HepG2 (cell line): Measurements from ENCODE around the gene ADAR. TPM values are rescaled to one million over a fixed set of nuclear protein-coding genes. Genes with fewer than 3 reads are reported as not detected.

ENCODE experiments used
- ATAC-seq: fragments of 200-7000 bp; cut with Tn5 transposase; 3 replicates; pipeline ENCODE4 v1.9.1; 2020; ENCODE audit warnings: mild to moderate bottlenecking, moderate library complexity
- BruUV-seq: library from RNA; stranded (reverse); fragments of 400-500 nt; replicated peaks from 2 replicates; lab custom pipeline; 2021; lab: Mats Ljungman, UMichigan
- CTCF ChIA-PET: fragments of 300-600 bp; formaldehyde crosslinking; extraction: SDS; loops from one replicate; lab custom pipeline; 2021; ENCODE audit warnings: low total read pairs, inconsistent platforms, low intra/inter-chr PET ratio; lab: Yijun Ruan, JAX
- POLR2A ChIA-PET: fragments of 350-600 bp; sonication (Branson Sonifier 250); formaldehyde crosslinking; loops from one replicate; lab custom pipeline; 2020; ENCODE audit warnings: antibody characterized with exemption, inconsistent platforms; lab: Yijun Ruan, JAX
- DNase-seq: peaks from one replicate; pipeline ENCODE4 v3.0.0-alpha.2; 2015; ENCODE audit warnings: low spot score
- FAIRE-seq: peaks from 3 replicates; lab custom pipeline; 2011; peaks lifted over from hg19 to GRCh38; lab: Jason Lieb, UNC
- H2AFZ ChIP-seq: one replicate; pipeline ENCODE4 v1.6.1; 2011; ENCODE audit warnings: low read length, inconsistent platforms
- H3K27ac ChIP-seq: fragments of 300-600 bp; 3 replicates; pipeline ENCODE4 v1.8.0; 2011; ENCODE audit warnings: mixed run types, mild to moderate bottlenecking, mixed read lengths, low read length, inconsistent platforms; ENCODE audit not compliant: insufficient read depth; ENCODE audit errors: extremely low read length
- H3K27me3 ChIP-seq, 2 experiments: fragments of 200-600 bp in 1 of 2; 2 replicates in 1 of 2; 3 replicates in 1 of 2; pipeline versions ENCODE4 v1.6.0 to v1.8.0; 2011; ENCODE audit warnings: low read length in 2 of 2, mild to moderate bottlenecking in 2 of 2, moderate library complexity in 2 of 2, inconsistent platforms in 1 of 2; ENCODE audit not compliant: insufficient read depth in 2 of 2, control insufficient read depth in 1 of 2
- H3K36me3 ChIP-seq, 2 experiments: fragments of 200-600 bp in 1 of 2; replicated peaks in 1 of 2; 2 replicates in 1 of 2; 3 replicates in 1 of 2; pipeline versions ENCODE4 v1.5.1 to v1.8.0; 2011; ENCODE audit warnings: low read length in 2 of 2, inconsistent platforms in 1 of 2; ENCODE audit not compliant: insufficient read depth in 2 of 2, control insufficient read depth in 1 of 2
- H3K4me1 ChIP-seq: 2 replicates; pipeline ENCODE4 v1.5.1; 2012; ENCODE audit warnings: low read length, inconsistent platforms; ENCODE audit not compliant: insufficient read depth
- H3K4me2 ChIP-seq: 2 replicates; pipeline ENCODE4 v1.6.0; 2011; ENCODE audit warnings: low read depth, low read length, inconsistent platforms
- H3K4me3 ChIP-seq, 3 experiments: fragments of 200-600 bp in 1 of 3; sonication (generic), shearing (Covaris generic) in 1 of 3; replicated peaks in 1 of 3; 2 replicates each; pipeline ENCODE4 v1.5.1; 2011 to 2016; ENCODE audit warnings: low read length in 3 of 3, inconsistent platforms in 2 of 3, low read depth in 2 of 3, mild to moderate bottlenecking in 2 of 3, control low read depth in 1 of 3, mixed read lengths in 1 of 3; ENCODE audit not compliant: insufficient read depth in 1 of 3
- H3K79me2 ChIP-seq: one replicate; pipeline ENCODE4 v1.6.1; 2011; ENCODE audit warnings: low read length, inconsistent platforms; ENCODE audit not compliant: insufficient read depth
- H3K9ac ChIP-seq: 2 replicates; pipeline ENCODE4 v1.6.0; 2011; ENCODE audit warnings: mild to moderate bottlenecking, low read depth, low read length, inconsistent platforms; ENCODE audit not compliant: insufficient read depth
- H3K9me3 ChIP-seq: 2 replicates; pipeline ENCODE4 v1.5.1; 2012; ENCODE audit warnings: mild to moderate bottlenecking, low read length
- H4K20me1 ChIP-seq: 2 replicates; pipeline ENCODE4 v1.6.0; 2011; ENCODE audit warnings: inconsistent platforms, mild to moderate bottlenecking, low read length, moderate library complexity; ENCODE audit not compliant: insufficient read depth
- CEBPB ChIP-seq: IDR thresholded peaks from 2 replicates; pipeline ENCODE4 v1.6.1; 2011; ENCODE audit warnings: low read depth, low read length, improper control_type of control experiment, borderline replicate concordance
- LBX2 ChIP-seq: sonication (generic); formaldehyde crosslinking; IDR thresholded peaks from 2 replicates; pipeline ENCODE4 v1.5.0; 2020; ENCODE audit warnings: missing genetic modification reagents, mild to moderate bottlenecking, borderline replicate concordance
- MED8 ChIP-seq: sonication (generic); formaldehyde crosslinking; IDR thresholded peaks from 2 replicates; pipeline ENCODE4 v1.8.1; 2023; ENCODE audit warnings: mild to moderate bottlenecking, missing genetic modification reagents; ENCODE audit not compliant: insufficient replicate concordance
- NFIB ChIP-seq: sonication (generic); formaldehyde crosslinking; IDR thresholded peaks from 2 replicates; pipeline ENCODE4 v1.9.0; 2021; ENCODE audit warnings: missing genetic modification reagents, mild to moderate bottlenecking, borderline replicate concordance
- POLR2AphosphoS5 ChIP-seq: IDR thresholded peaks from 2 replicates; pipeline ENCODE4 v1.6.1; 2012; ENCODE audit warnings: low read depth, low read length
- RAD21 ChIP-seq: fragments of 450-650 bp; formaldehyde crosslinking; IDR thresholded peaks from 2 replicates; pipeline ENCODE4 v1.5.0; 2020; ENCODE audit warnings: mild to moderate bottlenecking
- SP1 ChIP-seq, 2 experiments: fragments of 450-650 bp in 1 of 2; sonication (generic) in 1 of 2; formaldehyde crosslinking in 1 of 2; IDR thresholded peaks; 2 replicates each; pipeline versions ENCODE4 v1.4.0 to v1.6.1; 2016 to 2020; ENCODE audit warnings: missing genetic modification reagents in 1 of 2
- SRSF1 ChIP-seq: fragments of 200-400 bp; formaldehyde crosslinking; optimal IDR thresholded peaks from 2 replicates; pipeline ENCODE3; 2017; ENCODE audit warnings: mild to moderate bottlenecking, low read depth, low read length, moderate library complexity
- STAT6 ChIP-seq: sonication (generic); formaldehyde crosslinking; IDR thresholded peaks from 2 replicates; pipeline ENCODE4 v1.4.0; 2020; ENCODE audit warnings: missing genetic modification reagents, mild to moderate bottlenecking, borderline replicate concordance
- ZFP41 ChIP-seq: sonication (generic); formaldehyde crosslinking; IDR thresholded peaks from 2 replicates; pipeline ENCODE4 v1.4.0; 2020; ENCODE audit warnings: mild to moderate bottlenecking, missing genetic modification reagents, borderline replicate concordance
- ZNF143 ChIP-seq: sonication (generic); formaldehyde crosslinking; IDR thresholded peaks from 2 replicates; pipeline ENCODE4 v1.4.0; 2020; ENCODE audit warnings: missing genetic modification reagents
- ZNF329 ChIP-seq: sonication (generic); formaldehyde crosslinking; IDR thresholded peaks from 2 replicates; pipeline ENCODE4 v1.9.0; 2021; ENCODE audit warnings: low read depth, mild to moderate bottlenecking, missing genetic modification reagents
- ZNF503 ChIP-seq: sonication (generic); formaldehyde crosslinking; IDR thresholded peaks from 2 replicates; pipeline ENCODE4 v1.4.0; 2020; ENCODE audit warnings: missing genetic modification reagents
- WGBS: methylation state at CpG from one replicate; pipeline ENCODE4 v1.1.6; 2017; ENCODE audit warnings: low lambda C conversion rate; 5-methylcytosine and 5-hydroxymethylcytosine counted together
- in situ Hi-C: cut with HindIII; loops from 2 replicates; pipeline ENCODE4 v1.10.0; 2017; ENCODE audit warnings: low pct_unique_long_range_greater_than_20kb; ENCODE audit not compliant: extremely low pct_ligation_motif_present
- intact Hi-C: fragments of 100-400 bp; cut with micrococcal nuclease; formaldehyde crosslinking; loops from one replicate; pipeline ENCODE4 v1.10.0; 2022; ENCODE audit not compliant: unreplicated experiment
- polyA plus RNA-seq, 8 experiments: library from polyadenylated mRNA; depleted of rRNA in 3 of 8; stranded (reverse) in 7 of 8; unstranded in 1 of 8; fragments of >200 nt; fragmentation: Illumina TruSeq in 4 of 8; extraction: Trizol in 4 of 8; gene quantifications; 2 replicates each; pipeline versions ENCODE4 v1.2.1 to v1.2.3, GENCODE V29; 2011 to 2016; ENCODE audit warnings: low read depth in 4 of 8, missing spikeins in 1 of 8, mixed read lengths in 1 of 8; ENCODE audit not compliant: insufficient read depth in 1 of 8
- total RNA-seq, 5 experiments: library from RNA; depleted of rRNA; stranded (reverse); fragments of >200 nt; fragmentation: Illumina TruSeq; extraction: Trizol; gene quantifications; 2 replicates each; pipeline ENCODE4 v1.2.3, GENCODE V29; 2016; ENCODE audit warnings: low read depth in 1 of 5

Gene ADAR
- total and polyA plus RNA-seq, 2 of the 13 experiments (the other 11 are each of a cell fraction or from before 2014, with no cell fraction given): 70.8 to 86.2 TPM

- peak; percentile 1; the same call in 1 of the 2 replicates for TF ChIP-seq RAD21
- TF ChIP-seq, all 625 proteins: peak for 13
These were observed 39.7 kb downstream of the ADAR start (continued) for GRCh38 chr1:154568157-154568815.

- Histone ChIP-seq H3K9me3 (no peaks in the 10 kb centered on the region), H3K27me3 (peaks cover 3 to 19% of the 10 kb centered on the region in 2 experiments; a peak in 3 of 5 replicates), H3K36me3 (no peaks in the 10 kb centered on the region), H4K20me1 (peaks cover 5% of the 10 kb centered on the region; the same call in 1 of the 2 replicates), H3K79me2 (no peaks in the 10 kb centered on the region), H3K27ac (no peak within 1 kb of the TSS), H3K4me3 (peak within 1 kb of the TSS in 1 of 3 experiments; percentile 47; a peak in 2 of 6 replicates), H2AFZ (no peak within 1 kb of the TSS), H3K9ac (no peak within 1 kb of the TSS), H3K4me1 (no peaks in the 10 kb centered on the region), H3K4me2 (peak within 1 kb of the TSS; percentile 49)
- in situ Hi-C loops: loop anchor here (10.0 kb wide), 2 partner anchors 197 to 307 kb away; partner anchors contain the start of gene KCNN3
- POLR2A ChIA-PET: interaction anchor here (0.7 to 1.5 kb wide), 4 partner anchors 8 to 24 kb away, joined by 3 to 6 read pairs (median 3); no protein-coding TSS in a partner anchor
- CTCF ChIA-PET: no interaction called here
- FAIRE-seq: no peak
- peak; percentile 93 for ATAC-seq
- intact Hi-C loops: no loop called here
- BruUV-seq: no TSS peak
- DNase-seq: peak; percentile 15
- WGBS: 16% methylated on average over 26 of the region's 53 CpGs
- TF ChIP-seq SRSF1: no peak
- TF ChIP-seq ZNF503: peak; percentile 80
- TF ChIP-seq LBX2: peak; percentile 96; the same call in 1 of the 2 replicates
- no peak for TF ChIP-seq ZFP41 (CRISPR knock-in tag)
- TF ChIP-seq ZNF329 (CRISPR knock-in tag): peak; percentile 94
- TF ChIP-seq MED8 (CRISPR knock-in tag): no peak
- TF ChIP-seq CEBPB: no peak
- TF ChIP-seq ZNF143: peak; percentile 60
- TF ChIP-seq POLR2AphosphoS5: no peak
- TF ChIP-seq NFIB: no peak
- TF ChIP-seq STAT6 (CRISPR knock-in tag): no peak
- TF ChIP-seq SP1 (IDR thresholded peaks at IDR 0.05): no peak
- TF ChIP-seq SP1 (CRISPR knock-in tag; IDR thresholded peaks at IDR 0.05): 0 out of 2 replicates have a peak, but pooled peaks have one; percentile 20
These were observed 40.4 kb downstream of the ADAR start, which contains the start of gene CHRNB2 for GRCh38 chr1:154567386-154568156. Gene CHRNB2 (plus strand): TSS chr1:154567778. CDS start chr1:154568045, 267 bp downstream.
